Uterus (tissue), 4 donors: ENCODE results near the gene AKT1. TPM values are rescaled to one million over a fixed set of nuclear protein-coding genes. Genes with fewer than 3 reads are reported as not detected.
A peak's percentile ranks its signal among the peaks of the same experiment; 100 is the strongest.

Experiments
- DNase-seq, 2 donors: peaks; one replicate each; pipeline ENCODE4 v3.0.0-alpha.2; 2019 to 2020
- H3K27ac ChIP-seq, 2 donors: fragments of 200-600 bp; sonication (generic); 1 replicate in 1 of 2; 2 replicates in 1 of 2; pipeline ENCODE4 v1.5.1; 2016 to 2018
- H3K27me3 ChIP-seq, 2 donors: fragments of 200-600 bp; sonication (generic); one replicate each; pipeline ENCODE4 v1.5.1; 2018 to 2019; ENCODE audit warnings: control low read depth in 1 of 2
- H3K36me3 ChIP-seq, 2 donors: fragments of 200-600 bp; sonication (generic); one replicate each; pipeline ENCODE4 v1.5.1; 2019; ENCODE audit warnings: control low read depth in 1 of 2
- H3K4me1 ChIP-seq, 2 donors: fragments of 200-600 bp; sonication (generic); one replicate each; pipeline ENCODE4 v1.5.1; 2018 to 2019; ENCODE audit warnings: control low read depth in 1 of 2
- H3K4me3 ChIP-seq, 2 donors: fragments of 200-600 bp; sonication (generic); 1 replicate in 1 of 2; 2 replicates in 1 of 2; pipeline ENCODE4 v1.5.1; 2018 to 2019; ENCODE audit warnings: mild to moderate bottlenecking in 1 of 2
- H3K9me3 ChIP-seq, 2 donors: fragments of 200-600 bp; sonication (generic); one replicate each; pipeline ENCODE4 v1.5.1; 2019; ENCODE audit warnings: control low read depth in 1 of 2
- POLR2A ChIP-seq, 2 donors: fragments of 450-650 bp; IDR thresholded peaks; one replicate each; pipeline ENCODE4 v1.6.1; 2016; ENCODE audit warnings: antibody characterized with exemption in 2 of 2, mild to moderate bottlenecking in 1 of 2, moderate library complexity in 1 of 2
- intact Hi-C: fragments of 100-400 bp; cut with DNase I; formaldehyde crosslinking; loops from one replicate; pipeline ENCODE4 v1.15.1; 2023; ENCODE audit warnings: low total_unique reads
- total RNA-seq, 4 donors: library from RNA; depleted of rRNA in 3 of 4; stranded (reverse); fragments of >200 nt in 3 of 4; gene quantifications; one replicate each; pipeline versions ENCODE4 v1.1.0 to v1.2.4, GENCODE V29; 2014 to 2023
- TF ChIP-seq, protein P1 (sequence below), 4 experiments: fragments of 200-600 bp in 2 of 4; fragments of 450-650 bp in 2 of 4; sonication (generic) in 2 of 4; IDR thresholded peaks; one replicate each; pipeline ENCODE4 v1.5.1; 2016 to 2019; ENCODE audit warnings: antibody characterized with exemption in 4 of 4, mild to moderate bottlenecking in 2 of 4, moderate library complexity in 1 of 4
- donor health status: DM: yes; HTN: yes; CAD: no.

Gene AKT1
- total RNA-seq, 4 donors from 2014 or later: 42.9 to 121 (median 101) TPM

DNA sequence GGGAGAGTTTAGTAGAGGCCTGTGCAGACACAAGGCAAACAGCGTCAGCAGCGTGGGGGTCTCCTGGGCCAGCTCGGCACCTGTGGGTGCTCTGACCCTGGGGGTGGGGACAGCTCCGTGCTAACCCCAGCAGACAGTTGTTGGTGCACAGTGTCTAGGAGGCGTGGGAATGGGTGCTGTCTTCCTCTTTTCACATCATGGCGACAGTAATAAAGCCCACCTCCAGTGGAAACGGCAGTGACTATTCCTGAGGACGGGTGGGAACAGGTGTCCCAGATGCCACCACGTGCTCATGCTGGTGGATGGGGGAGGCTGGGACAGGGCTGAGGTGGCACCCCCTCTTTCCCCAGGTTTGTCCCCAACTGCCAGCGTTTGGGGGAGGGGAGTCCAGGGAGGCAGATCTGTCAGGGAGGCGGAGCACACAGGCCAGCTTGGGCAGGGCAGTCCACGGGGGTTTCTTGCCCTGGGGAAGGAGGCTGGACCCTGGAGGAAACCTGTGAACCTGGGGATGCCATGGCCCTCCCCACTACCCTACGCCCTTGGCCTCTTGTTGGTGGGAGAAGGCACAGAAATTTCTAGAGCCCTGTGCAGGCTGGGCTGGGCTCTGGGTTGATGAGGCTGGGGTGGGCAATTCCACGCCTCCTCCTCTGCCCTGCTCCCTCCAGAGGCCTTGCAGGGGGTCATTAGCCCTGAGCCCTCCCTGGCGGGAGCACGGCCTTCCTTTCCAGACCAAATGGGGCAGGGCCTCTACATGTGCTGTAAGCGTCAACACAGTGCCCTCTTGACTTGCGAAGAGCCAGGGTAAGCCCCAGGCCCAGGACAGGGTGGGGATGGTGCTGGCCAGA, 9.2 kb upstream of the AKT1 start:
- H3K27me3 ChIP-seq: no peaks in the 10 kb centered on the region
- no peak overlapping the region for H3K4me3 ChIP-seq
- peaks cover 0 to 10% of the 10 kb centered on the region in 2 donors for H3K4me1 ChIP-seq
- no peaks in the 10 kb centered on the region for H3K9me3 ChIP-seq
- H3K36me3 ChIP-seq: no peaks in the 10 kb centered on the region
- no peak for DNase-seq
- TF ChIP-seq, protein P1, sequence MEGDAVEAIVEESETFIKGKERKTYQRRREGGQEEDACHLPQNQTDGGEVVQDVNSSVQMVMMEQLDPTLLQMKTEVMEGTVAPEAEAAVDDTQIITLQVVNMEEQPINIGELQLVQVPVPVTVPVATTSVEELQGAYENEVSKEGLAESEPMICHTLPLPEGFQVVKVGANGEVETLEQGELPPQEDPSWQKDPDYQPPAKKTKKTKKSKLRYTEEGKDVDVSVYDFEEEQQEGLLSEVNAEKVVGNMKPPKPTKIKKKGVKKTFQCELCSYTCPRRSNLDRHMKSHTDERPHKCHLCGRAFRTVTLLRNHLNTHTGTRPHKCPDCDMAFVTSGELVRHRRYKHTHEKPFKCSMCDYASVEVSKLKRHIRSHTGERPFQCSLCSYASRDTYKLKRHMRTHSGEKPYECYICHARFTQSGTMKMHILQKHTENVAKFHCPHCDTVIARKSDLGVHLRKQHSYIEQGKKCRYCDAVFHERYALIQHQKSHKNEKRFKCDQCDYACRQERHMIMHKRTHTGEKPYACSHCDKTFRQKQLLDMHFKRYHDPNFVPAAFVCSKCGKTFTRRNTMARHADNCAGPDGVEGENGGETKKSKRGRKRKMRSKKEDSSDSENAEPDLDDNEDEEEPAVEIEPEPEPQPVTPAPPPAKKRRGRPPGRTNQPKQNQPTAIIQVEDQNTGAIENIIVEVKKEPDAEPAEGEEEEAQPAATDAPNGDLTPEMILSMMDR (IDR thresholded peaks at IDR 0.05): no peak
- TF ChIP-seq POLR2A (IDR thresholded peaks at IDR 0.05): no peak
- intact Hi-C loops: no loop called here
- H3K27ac ChIP-seq: peak overlapping the region in 1 of 2 donors; percentile 25

GRCh38 chr14:104803912-104804410, 8.4 kb upstream of the AKT1 start:
- H3K4me1 ChIP-seq: peaks cover 0 to 10% of the 10 kb centered on the region in 2 donors
- H3K4me3 ChIP-seq: no peak overlapping the region
- intact Hi-C loops: no loop called here
- no peak overlapping the region for H3K27ac ChIP-seq
- no peak for TF ChIP-seq POLR2A (IDR thresholded peaks at IDR 0.05)
- TF ChIP-seq, protein P1 (IDR thresholded peaks at IDR 0.05): no peak
- no peaks in the 10 kb centered on the region for H3K36me3 ChIP-seq
- DNase-seq: no peak
- no peaks in the 10 kb centered on the region for H3K9me3 ChIP-seq
- H3K27me3 ChIP-seq: no peaks in the 10 kb centered on the region

GRCh38 chr14:104803280-104803911, 7.8 kb upstream of the AKT1 start:
- Histone ChIP-seq H3K27ac (no peak overlapping the region), H3K9me3 (no peaks in the 10 kb centered on the region), H3K27me3 (no peaks in the 10 kb centered on the region), H3K36me3 (no peaks in the 10 kb centered on the region), H3K4me1 (peaks cover 0 to 10% of the 10 kb centered on the region in 2 donors), H3K4me3 (no peak overlapping the region)
- no peak for TF ChIP-seq POLR2A (IDR thresholded peaks at IDR 0.05)
- TF ChIP-seq, protein P1 (IDR thresholded peaks at IDR 0.05): no peak
- no peak for DNase-seq
- intact Hi-C loops: no loop called here

DNA sequence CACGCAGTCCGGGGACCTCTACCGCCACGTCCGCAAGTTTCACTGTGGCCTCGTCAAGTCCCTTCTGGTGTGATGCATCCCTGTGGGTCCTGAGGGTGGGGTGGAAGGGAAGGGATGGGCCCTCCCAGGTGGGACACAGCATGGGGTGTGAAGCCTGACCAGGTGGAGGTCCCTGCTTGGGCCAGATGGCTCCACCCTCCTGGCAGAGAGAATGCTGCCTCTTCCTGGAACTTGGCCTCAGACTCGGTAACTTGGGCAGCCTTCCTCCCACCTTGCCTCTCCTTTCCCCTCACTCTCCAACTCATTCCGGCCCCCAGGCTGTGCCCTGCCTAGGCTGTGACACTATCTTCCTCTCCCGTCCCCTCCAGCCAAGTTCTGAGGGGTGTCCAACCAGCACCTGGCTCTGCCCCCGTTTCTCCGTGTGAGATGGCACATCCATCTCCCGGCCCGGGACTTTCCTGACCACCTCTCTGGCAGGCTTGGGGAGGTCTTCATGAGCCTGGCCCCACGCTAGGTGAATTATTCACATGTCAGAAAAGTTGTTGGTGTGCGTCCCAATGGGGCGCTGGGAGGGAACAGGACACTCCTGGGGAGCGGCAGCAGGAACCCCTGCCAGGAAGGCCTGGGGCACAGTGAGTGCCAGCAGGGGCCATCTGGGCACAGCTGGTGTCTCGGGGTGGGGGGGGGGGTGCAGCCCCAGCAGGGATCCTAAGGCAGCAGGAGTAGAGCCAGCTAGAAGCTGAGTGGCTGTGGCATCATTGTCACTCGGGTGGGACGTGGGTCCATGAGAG, 7.0 kb upstream of the AKT1 start:
- no peak for DNase-seq
- H3K4me3 ChIP-seq: no peak overlapping the region
- intact Hi-C loops: no loop called here

More for the DNA sequence above, 7.0 kb upstream of the AKT1 start:
- Histone ChIP-seq H3K27me3 (no peaks in the 10 kb centered on the region), H3K9me3 (no peaks in the 10 kb centered on the region), H3K27ac (no peak overlapping the region), H3K4me1 (peaks cover 0 to 10% of the 10 kb centered on the region in 2 donors), H3K36me3 (no peaks in the 10 kb centered on the region)
- TF ChIP-seq, protein P1 (IDR thresholded peaks at IDR 0.05): no peak
- TF ChIP-seq POLR2A (IDR thresholded peaks at IDR 0.05): no peak
